Uterus (tissue), 2 donors: ENCODE results near the gene DNM3.

ENCODE experiments used
- POLR2A ChIP-seq, 2 donors: fragments of 450-650 bp; IDR thresholded peaks; one replicate each; pipeline ENCODE4 v1.6.1; 2016; ENCODE audit warnings: antibody characterized with exemption in 2 of 2, mild to moderate bottlenecking in 1 of 2, moderate library complexity in 1 of 2
- TF ChIP-seq, protein P1 (sequence below), 4 experiments: fragments of 200-600 bp in 2 of 4; fragments of 450-650 bp in 2 of 4; sonication (generic) in 2 of 4; IDR thresholded peaks; one replicate each; pipeline ENCODE4 v1.5.1; 2016 to 2019; ENCODE audit warnings: antibody characterized with exemption in 4 of 4, mild to moderate bottlenecking in 2 of 4, moderate library complexity in 1 of 4

DNA sequence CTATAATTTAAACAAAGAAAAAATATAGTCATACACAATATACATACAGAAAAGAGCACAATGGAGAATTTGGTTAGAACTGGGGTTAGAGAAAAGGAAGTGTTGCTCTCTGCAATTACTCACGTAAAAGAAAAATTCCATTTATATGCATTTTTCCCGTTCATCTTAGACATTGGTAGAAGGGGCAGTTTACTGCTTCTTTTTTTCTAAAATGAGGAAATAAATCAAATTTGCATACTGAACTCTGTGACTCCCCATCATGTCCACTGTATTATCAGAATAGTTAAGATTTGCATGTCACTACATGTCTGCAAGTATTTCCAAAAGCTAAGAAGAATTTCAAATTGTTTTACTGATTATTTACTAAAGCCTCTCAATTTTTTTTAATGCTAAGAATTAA, 535.1 kb downstream of the DNM3 start:
- TF ChIP-seq, protein P1, sequence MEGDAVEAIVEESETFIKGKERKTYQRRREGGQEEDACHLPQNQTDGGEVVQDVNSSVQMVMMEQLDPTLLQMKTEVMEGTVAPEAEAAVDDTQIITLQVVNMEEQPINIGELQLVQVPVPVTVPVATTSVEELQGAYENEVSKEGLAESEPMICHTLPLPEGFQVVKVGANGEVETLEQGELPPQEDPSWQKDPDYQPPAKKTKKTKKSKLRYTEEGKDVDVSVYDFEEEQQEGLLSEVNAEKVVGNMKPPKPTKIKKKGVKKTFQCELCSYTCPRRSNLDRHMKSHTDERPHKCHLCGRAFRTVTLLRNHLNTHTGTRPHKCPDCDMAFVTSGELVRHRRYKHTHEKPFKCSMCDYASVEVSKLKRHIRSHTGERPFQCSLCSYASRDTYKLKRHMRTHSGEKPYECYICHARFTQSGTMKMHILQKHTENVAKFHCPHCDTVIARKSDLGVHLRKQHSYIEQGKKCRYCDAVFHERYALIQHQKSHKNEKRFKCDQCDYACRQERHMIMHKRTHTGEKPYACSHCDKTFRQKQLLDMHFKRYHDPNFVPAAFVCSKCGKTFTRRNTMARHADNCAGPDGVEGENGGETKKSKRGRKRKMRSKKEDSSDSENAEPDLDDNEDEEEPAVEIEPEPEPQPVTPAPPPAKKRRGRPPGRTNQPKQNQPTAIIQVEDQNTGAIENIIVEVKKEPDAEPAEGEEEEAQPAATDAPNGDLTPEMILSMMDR (IDR thresholded peaks at IDR 0.05): no peak
- TF ChIP-seq POLR2A (IDR thresholded peaks at IDR 0.05): no peak
